Measurements from ENCODE around the gene DNAJC1.

Gene DNAJC1

GRCh38 chr10:21758696-21759095 lies 244.8 kb downstream of the DNAJC1 start:
- no peak for DNase-seq (ENCODE audit: low spot score)

GRCh38 chr10:21758239-21758638 lies 245.3 kb downstream of the DNAJC1 start:
- DNase-seq (ENCODE audit: low spot score): no peak

GRCh38 chr10:21757185-21757901 lies 246.2 kb downstream of the DNAJC1 start:
- DNase-seq (ENCODE audit: low spot score): no peak

GRCh38 chr10:21756707-21757106 lies 246.8 kb downstream of the DNAJC1 start:
- DNase-seq (ENCODE audit: low spot score): no peak

GRCh38 chr10:21754410-21755011 lies 249.0 kb downstream of the DNAJC1 start:
- DNase-seq (ENCODE audit: low spot score): no peak

- DNase-seq (ENCODE audit: low spot score): no peak
Observed at GRCh38 chr10:21753497-21754270, 249.8 kb downstream of the DNAJC1 start.

- DNase-seq (ENCODE audit: low spot score): no peak
Observed at GRCh38 chr10:21751341-21752310, 251.9 kb downstream of the DNAJC1 start.

GRCh38 chr10:21750424-21750823 lies 253.1 kb downstream of the DNAJC1 start:
- DNase-seq (ENCODE audit: low spot score): no peak

- no peak for DNase-seq (ENCODE audit: low spot score)
Observed at GRCh38 chr10:21749788-21750187, 253.7 kb downstream of the DNAJC1 start.

- DNase-seq (ENCODE audit: low spot score): no peak
Observed at GRCh38 chr10:21747809-21748208, 255.7 kb downstream of the DNAJC1 start.

GRCh38 chr10:21746118-21746517 lies 257.4 kb downstream of the DNAJC1 start:
- DNase-seq (ENCODE audit: low spot score): peak; percentile 21

GRCh38 chr10:21744223-21744622 lies 259.3 kb downstream of the DNAJC1 start:
- DNase-seq (ENCODE audit: low spot score): no peak

- no peak for DNase-seq (ENCODE audit: low spot score)
Observed at GRCh38 chr10:21742740-21743412, 260.7 kb downstream of the DNAJC1 start.

GRCh38 chr10:21740989-21741388 lies 262.5 kb downstream of the DNAJC1 start:
- peak; percentile 64 for DNase-seq (ENCODE audit: low spot score)

GRCh38 chr10:21737106-21737505 lies 266.4 kb downstream of the DNAJC1 start:
- no peak for DNase-seq (ENCODE audit: low spot score)

- DNase-seq (ENCODE audit: low spot score): no peak
Observed at GRCh38 chr10:21733710-21734109, 269.8 kb downstream of the DNAJC1 start.

GRCh38 chr10:21732067-21732772 lies 271.3 kb downstream of the DNAJC1 start:
- peak; percentile 28 for DNase-seq (ENCODE audit: low spot score)

- no peak for DNase-seq (ENCODE audit: low spot score)
Observed at GRCh38 chr10:21728618-21729017, 274.9 kb downstream of the DNAJC1 start.

GRCh38 chr10:21727452-21728168 lies 275.9 kb downstream of the DNAJC1 start:
- DNase-seq (ENCODE audit: low spot score): peak; percentile 18
